ENCODE measurements around the gene CPEB4.

Gene CPEB4

GRCh38 chr5:173887610-173888472, at the start of gene CPEB4:
CPEB4 (plus strand) TSS chr5:173888349; CDS start chr5:173889734, 1,385 bp downstream.
- peak; percentile 95 for DNase-seq

GRCh38 chr5:173839117-173839713, 48.9 kb upstream of the CPEB4 start:
- DNase-seq = no peak

GRCh38 chr5:173840111-173840983, 47.8 kb upstream of the CPEB4 start:
- DNase-seq = no peak

- no peak for DNase-seq
Observed at GRCh38 chr5:173841710-173842109, 46.4 kb upstream of the CPEB4 start.

- DNase-seq = no peak
Observed at GRCh38 chr5:173843794-173844193, 44.4 kb upstream of the CPEB4 start.

GRCh38 chr5:173845321-173845720, 42.8 kb upstream of the CPEB4 start:
- no peak for DNase-seq

- DNase-seq = no peak
Observed at GRCh38 chr5:173846929-173847501, 41.1 kb upstream of the CPEB4 start.

GRCh38 chr5:173848986-173849596, 39.1 kb upstream of the CPEB4 start:
- no peak for DNase-seq

GRCh38 chr5:173849908-173850307, 38.2 kb upstream of the CPEB4 start:
- DNase-seq = no peak

- no peak for DNase-seq
Observed at GRCh38 chr5:173850659-173851058, 37.5 kb upstream of the CPEB4 start.

- no peak for DNase-seq
Observed at GRCh38 chr5:173851595-173852243, 36.4 kb upstream of the CPEB4 start.

- DNase-seq = no peak
Observed at GRCh38 chr5:173852790-173853359, 35.3 kb upstream of the CPEB4 start.

- no peak for DNase-seq
Observed at GRCh38 chr5:173853370-173854131, 34.6 kb upstream of the CPEB4 start.

- no peak for DNase-seq
Observed at GRCh38 chr5:173855162-173855994, 32.8 kb upstream of the CPEB4 start.

- DNase-seq = no peak
Observed at GRCh38 chr5:173855995-173856656, 32.0 kb upstream of the CPEB4 start.

- no peak for DNase-seq
Observed at GRCh38 chr5:173857234-173857633, 30.9 kb upstream of the CPEB4 start.

- no peak for DNase-seq
Observed at GRCh38 chr5:173858021-173858669, 30.0 kb upstream of the CPEB4 start.

GRCh38 chr5:173858670-173859407, 29.3 kb upstream of the CPEB4 start:
- no peak for DNase-seq
